GM19193 (cell line): ENCODE results near the gene FLT3LG.
A peak's percentile ranks its signal among the peaks of the same experiment; 100 is the strongest.

Source experiments
- POLR2A ChIP-seq: IDR thresholded peaks from 4 replicates; pipeline ENCODE4 v1.6.1; 2011; ENCODE audit not compliant: insufficient read depth, insufficient read length; ENCODE audit errors: extremely low read depth

FLT3LG gene

GRCh38 chr19:49469828-49470614 lies 4.0 kb upstream of the FLT3LG start:
- TF ChIP-seq POLR2A: no peak

GRCh38 chr19:49470615-49470978 lies 3.4 kb upstream of the FLT3LG start:
- no peak for TF ChIP-seq POLR2A

DNA sequence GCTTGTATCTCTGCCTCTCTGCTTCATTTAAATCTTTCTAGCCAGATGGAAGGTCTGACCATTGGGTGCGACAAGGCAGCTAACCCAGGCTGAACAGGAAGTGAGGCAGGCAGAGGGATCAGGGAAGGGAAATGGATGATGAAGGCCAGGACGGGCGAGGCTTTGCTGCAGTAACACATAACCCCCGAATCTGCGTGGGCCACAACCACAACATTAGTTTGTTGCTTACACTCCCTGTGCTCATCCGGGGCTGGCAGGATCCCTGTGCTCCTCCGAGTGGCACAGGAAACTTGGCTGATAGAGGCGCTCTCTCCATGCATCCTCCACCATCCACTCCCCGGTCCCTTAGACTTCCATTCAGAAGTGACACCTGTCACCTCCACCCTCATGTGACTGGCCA lies 1.1 kb upstream of the FLT3LG start:
- TF ChIP-seq POLR2A: no peak

- no peak for TF ChIP-seq POLR2A
Observed at GRCh38 chr19:49474542-49474924, 518 bp downstream of the FLT3LG start.

DNA sequence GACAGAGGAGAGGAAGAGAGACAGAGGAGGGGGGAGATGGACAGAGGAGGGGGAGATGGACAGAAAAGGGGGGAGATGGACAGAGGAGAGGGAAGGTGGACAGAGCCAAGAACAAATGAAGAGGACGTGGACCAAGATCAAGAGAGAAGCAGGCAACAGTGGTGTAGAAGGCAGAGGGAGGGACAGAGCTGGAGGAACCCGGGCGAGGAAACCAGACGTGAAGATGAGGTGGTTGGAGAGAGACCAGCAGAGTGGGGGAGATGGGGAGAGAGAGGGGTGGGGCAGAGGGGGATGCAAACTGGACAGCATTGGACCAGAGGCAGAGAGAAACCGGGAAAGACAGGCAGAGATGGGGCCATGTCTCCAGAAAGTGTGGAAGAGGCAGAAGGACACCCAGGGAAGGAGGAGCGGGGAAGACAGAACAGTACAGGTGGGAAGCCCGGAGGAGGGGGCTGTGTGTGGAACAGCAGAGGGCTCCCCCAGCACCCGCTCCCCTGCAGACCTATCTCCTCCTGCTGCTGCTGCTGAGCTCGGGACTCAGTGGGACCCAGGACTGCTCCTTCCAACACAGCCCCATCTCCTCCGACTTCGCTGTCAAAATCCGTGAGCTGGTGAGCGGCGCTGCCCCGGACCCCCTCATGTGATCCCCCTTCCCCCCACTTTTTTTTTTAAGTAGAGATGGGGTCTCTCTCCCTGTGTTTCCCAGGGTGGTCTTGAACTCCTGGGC lies 1.3 kb downstream of the FLT3LG start:
- no peak for TF ChIP-seq POLR2A

- no peak for TF ChIP-seq POLR2A
Observed at GRCh38 chr19:49475995-49476880, 2.2 kb downstream of the FLT3LG start.

GRCh38 chr19:49479975-49480628 lies 6.1 kb downstream of the FLT3LG start:
- no peak for TF ChIP-seq POLR2A

GRCh38 chr19:49481020-49481683 lies 7.1 kb downstream of the FLT3LG start:
- no peak for TF ChIP-seq POLR2A

DNA sequence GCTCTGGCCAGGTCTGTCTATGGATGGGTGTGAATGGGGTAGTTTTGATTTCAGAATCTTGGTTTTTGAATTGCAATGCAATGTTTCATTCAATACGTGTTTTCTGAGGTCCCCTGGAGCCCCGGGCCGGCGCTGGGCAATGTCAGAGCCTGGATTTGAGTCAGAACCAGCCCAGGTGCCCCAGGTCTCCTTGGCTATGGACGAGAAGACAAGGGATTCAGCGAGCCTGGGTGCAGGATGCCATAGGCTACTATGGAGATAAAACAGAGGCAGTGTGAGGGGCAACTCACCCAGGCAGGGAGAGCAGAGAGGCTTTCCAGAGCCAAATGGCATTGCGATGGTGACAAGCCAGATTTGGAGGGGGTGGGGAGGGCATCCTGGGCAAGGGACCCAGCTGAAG lies 12.2 kb downstream of the FLT3LG start:
- no peak for TF ChIP-seq POLR2A

- no peak for TF ChIP-seq POLR2A
Observed at GRCh38 chr19:49486710-49487276, 12.8 kb downstream of the FLT3LG start.

- TF ChIP-seq POLR2A: peak; percentile 99
Observed at GRCh38 chr19:49487277-49488045, 13.4 kb downstream of the FLT3LG start, which contains the start of gene RPL13A. Gene RPL13A (plus strand): TSS chr19:49487608. CDS start chr19:49487630, 22 bp downstream.

GRCh38 chr19:49488046-49488862 lies 14.2 kb downstream of the FLT3LG start:
- no peak for TF ChIP-seq POLR2A

GRCh38 chr19:49488863-49489537 lies 15.0 kb downstream of the FLT3LG start:
- no peak for TF ChIP-seq POLR2A
